ENCODE data around the gene COMMD1.
A peak's percentile ranks its signal among the peaks of the same experiment; 100 is the strongest.
"Not testable (repeated sequence)": the region's sequence is repeated elsewhere in the genome, so short reads cannot be mapped to it uniquely, and the experiment has no call there.

Gene COMMD1

GRCh38 chr2:62030902-62031301 lies 125.4 kb downstream of the COMMD1 start:
- DNase-seq (ENCODE audit: low read depth): no peak

- DNase-seq (ENCODE audit: low read depth): no peak
These were observed 126.6 kb downstream of the COMMD1 start for GRCh38 chr2:62032096-62032495.

DNA sequence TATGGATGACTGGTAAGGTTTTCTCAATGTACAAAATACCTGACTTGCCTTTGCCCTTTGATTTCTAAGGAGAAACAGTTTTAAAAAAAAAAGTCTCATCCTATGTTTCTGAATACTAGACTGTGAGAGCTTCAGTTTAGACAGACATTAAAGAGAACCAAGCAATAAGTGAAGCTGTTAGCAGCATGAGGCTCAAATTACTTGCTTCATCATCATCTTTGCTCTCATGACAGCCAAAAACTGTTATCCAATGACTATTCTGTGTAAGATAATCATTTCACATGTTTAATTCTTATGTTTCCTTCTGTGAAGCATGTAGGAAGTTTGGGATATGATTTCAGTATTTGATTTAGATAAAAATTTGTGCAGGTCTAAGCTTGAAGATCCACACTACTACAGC lies 129.2 kb downstream of the COMMD1 start:
- no peak for DNase-seq (ENCODE audit: low read depth)

DNA sequence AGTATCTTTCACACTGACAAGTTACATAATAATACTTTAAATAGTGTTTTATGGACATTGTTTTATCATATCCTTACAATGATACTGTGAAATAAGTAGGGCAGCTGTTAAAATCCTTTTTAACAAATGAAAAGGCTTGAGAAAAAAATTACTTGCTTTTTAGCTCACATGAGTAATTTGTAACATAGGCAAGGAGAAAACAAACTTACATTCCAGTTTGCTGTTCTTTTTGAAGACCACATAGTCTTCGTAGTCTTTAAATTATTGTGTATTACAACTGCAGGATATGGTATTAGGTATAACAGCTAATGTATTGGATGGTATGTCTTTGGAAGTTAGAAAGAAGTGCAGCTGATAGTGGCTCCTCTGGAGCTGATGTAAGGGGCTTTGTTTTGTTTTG lies 130.8 kb downstream of the COMMD1 start:
- DNase-seq (ENCODE audit: low read depth): no peak

- no peak for DNase-seq (ENCODE audit: low read depth)
These were observed 131.3 kb downstream of the COMMD1 start for GRCh38 chr2:62036761-62037250.

- peak; percentile 41 for DNase-seq (ENCODE audit: low read depth)
These were observed 133.7 kb downstream of the COMMD1 start for GRCh38 chr2:62038975-62039771.

DNA sequence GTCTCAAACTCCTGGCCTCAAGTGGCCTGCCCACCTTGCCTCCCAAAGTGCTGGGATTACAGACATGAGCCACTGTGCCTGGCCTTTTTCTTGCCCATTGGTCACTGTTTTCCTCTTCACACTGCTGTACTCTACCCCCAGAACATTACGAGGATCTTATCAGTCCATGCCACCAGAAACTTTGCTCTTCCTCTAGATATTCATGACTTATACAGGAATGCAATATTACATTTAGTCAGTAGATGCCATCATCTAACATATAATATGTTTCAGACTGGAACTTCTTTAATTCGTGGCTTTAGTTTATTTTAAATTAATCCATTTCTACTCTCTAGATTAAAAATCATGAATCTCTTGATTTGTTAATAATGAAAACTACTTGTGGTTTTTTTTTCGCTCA lies 135.5 kb downstream of the COMMD1 start:
- DNase-seq (ENCODE audit: low read depth): no peak

DNA sequence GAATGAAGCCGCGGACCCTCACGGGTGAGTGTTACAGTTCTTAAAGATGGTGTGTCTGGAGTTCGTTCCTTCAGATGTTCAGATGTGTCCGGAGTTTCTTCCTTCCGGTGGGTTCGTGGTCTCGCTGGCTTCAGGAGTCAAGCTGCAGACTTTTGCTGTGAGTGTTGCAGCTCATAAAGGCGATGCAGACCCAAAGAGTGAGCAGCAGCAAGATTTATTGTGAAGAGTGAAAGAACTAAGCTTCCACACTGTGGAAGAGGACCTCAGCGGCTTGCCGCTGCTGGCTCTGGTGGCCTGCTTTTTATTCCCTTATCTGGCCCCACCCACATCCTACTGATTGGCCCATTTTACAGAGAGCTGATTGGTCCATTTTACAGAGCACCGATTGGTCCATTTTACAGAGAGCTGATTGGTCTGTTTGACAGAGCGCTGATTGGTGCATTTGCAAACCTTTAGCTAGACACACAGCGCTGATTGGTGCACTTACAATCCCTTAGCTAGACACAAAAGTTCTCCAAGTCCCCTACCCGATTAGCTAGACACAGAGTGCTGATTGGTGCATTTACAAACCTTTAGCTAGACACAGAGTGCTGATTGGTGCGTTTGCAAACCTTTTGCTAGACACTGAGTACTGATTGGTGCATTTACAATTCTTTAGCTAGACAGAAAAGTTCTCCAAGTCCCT lies 136.4 kb downstream of the COMMD1 start:
- DNase-seq (ENCODE audit: low read depth): not testable (repeated sequence)

GRCh38 chr2:62042400-62042799 lies 136.9 kb downstream of the COMMD1 start:
- no peak for DNase-seq (ENCODE audit: low read depth)

- DNase-seq (ENCODE audit: low read depth): no peak
These were observed 137.5 kb downstream of the COMMD1 start for GRCh38 chr2:62042944-62043343.

DNA sequence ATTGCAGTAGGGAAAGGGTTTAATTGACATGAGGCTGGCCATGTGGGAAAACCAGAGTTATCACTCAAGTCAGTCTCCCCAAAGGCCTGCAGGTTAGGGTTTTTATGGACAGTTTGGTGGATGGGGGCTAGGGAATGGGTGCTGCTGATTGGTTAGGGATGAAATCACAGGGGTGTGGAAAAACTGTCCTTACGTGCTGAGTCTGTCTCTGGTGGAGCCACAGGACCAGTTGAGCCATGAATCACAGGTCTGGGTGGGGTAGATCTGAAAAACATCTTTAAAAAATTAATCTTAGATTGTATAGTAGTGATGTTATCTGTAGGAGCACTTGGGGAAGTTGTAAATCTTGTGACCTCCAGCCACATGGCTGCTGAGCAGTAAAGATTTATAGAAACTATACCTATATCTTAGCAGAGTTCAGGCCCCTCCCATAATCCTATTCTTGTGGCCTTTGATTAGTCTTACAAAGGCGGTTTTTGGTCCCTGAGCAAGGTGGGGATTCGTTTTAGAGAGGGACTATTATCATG lies 139.6 kb downstream of the COMMD1 start:
- no peak for DNase-seq (ENCODE audit: low read depth)

GRCh38 chr2:62046141-62046540 lies 140.7 kb downstream of the COMMD1 start:
- DNase-seq (ENCODE audit: low read depth): no peak

DNA sequence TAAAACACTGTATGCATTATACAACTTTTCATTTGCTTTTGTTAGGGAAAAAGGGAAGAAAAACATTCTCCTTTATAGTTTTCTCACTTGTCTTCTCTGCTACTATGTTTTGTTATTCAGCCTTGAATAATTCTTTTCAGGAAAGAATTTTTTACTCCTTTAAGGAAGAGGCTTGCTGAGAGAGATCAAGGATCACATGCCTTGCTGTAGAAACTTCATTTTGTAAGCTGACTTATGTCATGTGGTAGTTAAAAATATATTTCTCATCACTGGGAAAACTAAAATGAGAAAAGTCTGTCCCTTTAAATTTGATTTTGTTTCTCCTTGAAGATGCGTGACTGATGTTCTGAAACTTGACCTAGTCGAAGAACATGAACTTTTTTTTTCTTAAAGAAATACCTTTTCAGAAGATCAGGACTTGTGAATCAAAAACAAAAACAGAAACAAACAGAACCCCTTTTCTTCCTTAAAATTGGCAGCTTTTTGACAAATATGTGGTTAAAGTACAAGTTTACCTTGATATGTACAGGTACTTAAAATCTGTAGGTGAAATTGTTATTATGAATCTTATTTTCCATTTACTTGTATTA lies 145.1 kb downstream of the COMMD1 start:
- no peak for DNase-seq (ENCODE audit: low read depth)

DNA sequence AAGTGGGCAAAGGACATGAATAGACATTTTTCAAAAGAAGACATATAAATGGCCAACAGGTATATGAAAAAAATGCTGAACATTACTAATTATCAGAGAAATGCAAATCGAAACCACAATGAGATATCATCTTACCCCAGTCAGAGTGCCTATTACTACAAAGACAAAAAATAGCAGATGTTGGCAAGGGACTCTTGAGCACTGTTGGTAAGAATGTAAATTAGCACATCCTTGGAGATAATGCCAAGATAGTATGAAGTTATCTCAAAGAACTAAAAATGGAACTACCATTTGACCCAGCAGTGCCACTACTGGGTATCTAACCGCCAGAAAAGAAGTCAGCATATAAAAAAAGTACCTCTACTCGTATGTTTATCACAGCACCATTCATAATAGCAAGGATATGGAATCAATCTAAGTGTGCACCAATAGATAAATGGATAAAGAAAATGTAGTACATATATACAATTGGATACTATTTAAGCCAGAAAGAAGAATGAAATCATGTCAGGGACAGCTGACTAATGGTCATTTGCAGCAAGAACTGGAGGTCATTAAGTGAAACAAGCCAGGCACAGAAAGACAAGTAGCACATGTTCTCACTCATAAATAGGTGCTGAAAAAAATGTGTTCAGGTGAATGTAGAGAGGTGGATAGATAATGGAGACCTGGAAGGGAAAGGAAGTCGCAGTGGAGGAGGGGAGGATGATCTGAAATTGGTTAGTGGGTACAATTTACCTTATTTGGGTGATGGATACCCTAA lies 148.7 kb downstream of the COMMD1 start:
- DNase-seq (ENCODE audit: low read depth): no peak

DNA sequence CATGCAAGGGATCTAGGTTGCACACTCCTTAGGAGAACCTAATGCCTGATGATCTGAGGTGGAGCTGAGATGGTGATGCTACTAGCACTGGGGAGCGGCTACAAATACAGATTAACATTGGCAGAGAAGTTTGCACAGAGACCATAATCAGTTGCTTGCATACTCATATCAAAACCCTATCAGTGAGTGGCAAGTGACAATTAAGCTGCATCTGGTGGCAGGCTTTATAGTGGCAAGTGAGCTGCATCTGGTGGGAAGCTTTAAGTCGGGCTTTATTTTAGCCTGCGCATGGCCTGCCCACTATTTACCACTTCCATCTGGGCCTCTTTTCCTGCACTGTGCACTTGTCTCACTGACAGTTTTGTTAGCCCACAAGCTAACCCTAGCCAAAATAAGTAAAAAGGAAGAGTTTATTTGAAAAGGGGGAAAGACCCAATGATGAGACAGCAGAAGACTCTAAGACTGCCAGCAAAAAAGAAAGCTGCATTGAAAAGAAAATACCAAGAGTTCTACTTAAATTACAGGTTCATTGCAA lies 149.5 kb downstream of the COMMD1 start:
- DNase-seq (ENCODE audit: low read depth): no peak

GRCh38 chr2:62055724-62056336 lies 150.4 kb downstream of the COMMD1 start:
- no peak for DNase-seq (ENCODE audit: low read depth)

- no peak for DNase-seq (ENCODE audit: low read depth)
These were observed 150.9 kb downstream of the COMMD1 start for GRCh38 chr2:62056341-62056740.

DNA sequence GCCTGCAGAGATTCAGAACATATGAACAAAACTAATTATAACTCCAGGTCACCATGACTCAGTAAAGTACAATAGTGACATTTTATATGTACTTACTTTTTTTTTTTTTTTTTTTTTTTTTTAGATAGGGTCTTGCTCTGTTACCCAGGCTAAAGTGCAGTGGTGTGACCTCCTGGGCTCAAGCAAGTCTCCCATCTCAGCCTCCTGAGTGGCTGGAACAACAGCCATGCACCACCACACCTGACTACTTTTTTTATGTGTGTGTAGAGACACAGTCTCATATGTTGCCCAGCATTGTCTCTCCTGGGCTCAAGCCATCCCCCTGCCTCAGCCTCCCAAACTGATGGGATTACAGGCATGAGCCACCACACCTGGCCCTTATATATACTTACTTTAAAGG lies 159.8 kb downstream of the COMMD1 start:
- no peak for DNase-seq (ENCODE audit: low read depth)

- DNase-seq (ENCODE audit: low read depth): no peak
These were observed 165.7 kb downstream of the COMMD1 start for GRCh38 chr2:62071126-62071598.

DNA sequence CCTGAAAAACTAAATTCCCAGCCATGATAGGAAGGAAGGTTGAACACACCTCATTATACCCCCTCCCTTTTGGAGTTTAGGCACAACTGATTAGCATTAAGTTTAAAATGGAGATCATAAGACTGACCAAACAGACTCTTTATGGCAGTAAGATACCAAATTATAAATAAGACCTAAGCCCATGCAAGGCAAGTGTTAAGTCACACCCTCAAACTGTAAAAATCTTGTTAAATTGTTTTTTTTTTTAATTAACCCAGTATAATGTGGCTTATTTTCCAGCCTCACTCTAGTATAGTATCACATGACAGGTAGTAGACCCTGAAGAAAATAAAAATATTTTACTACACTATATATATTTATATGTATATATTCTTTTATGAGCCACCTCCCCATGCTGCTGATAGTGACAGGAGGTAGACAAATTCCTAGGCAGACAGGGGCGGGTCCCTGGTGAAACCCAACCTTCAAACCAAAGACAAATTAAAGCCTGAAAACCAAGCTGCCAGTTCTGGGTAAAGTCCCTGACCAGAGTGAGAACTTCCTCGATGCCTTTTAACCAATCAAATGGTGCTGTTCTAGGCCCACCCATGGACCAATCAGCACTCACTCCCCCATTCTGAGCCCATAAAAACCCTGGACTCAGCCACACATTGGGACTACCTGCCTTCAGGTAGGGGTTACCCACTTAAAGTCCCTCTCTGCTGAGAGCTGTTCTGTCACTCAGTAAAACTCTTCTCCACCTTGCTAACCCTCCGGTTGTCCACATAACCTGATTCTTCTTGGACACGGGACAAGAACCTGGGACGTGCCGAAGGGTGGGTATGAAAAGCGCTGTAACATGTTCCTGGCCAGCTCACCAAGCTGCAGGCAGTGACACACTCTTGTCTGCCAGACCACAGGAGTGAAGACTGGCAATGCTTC lies 166.5 kb downstream of the COMMD1 start:
- no peak for DNase-seq (ENCODE audit: low read depth)

Measured in non-pigmented ciliary epithelial cell (primary cell).